HFFc6 (cell line): ENCODE data around the gene NOVA2. TPM values are rescaled to one million over a fixed set of nuclear protein-coding genes. Genes with fewer than 3 reads are reported as not detected.

Experiments used
- DNase-seq: peaks from one replicate; pipeline ENCODE4 v3.0.0-alpha.2; 2018
- H3K27ac Mint-ChIP-seq: 2 replicates; pipeline ENCODE4 v1.8.0; 2020; ENCODE audit warnings: mild to moderate bottlenecking, mixed read lengths
- H3K27me3 Mint-ChIP-seq: 2 replicates; pipeline ENCODE4 v1.8.0; 2021; ENCODE audit warnings: mild to moderate bottlenecking, moderate library complexity, mixed read lengths; ENCODE audit not compliant: insufficient read depth
- H3K36me3 Mint-ChIP-seq: 2 replicates; pipeline ENCODE4 v1.8.0; 2021; ENCODE audit warnings: low read depth, mixed read lengths
- H3K4me1 Mint-ChIP-seq: 2 replicates; pipeline ENCODE4 v1.8.0; 2020; ENCODE audit warnings: low read depth, mixed read lengths
- H3K4me3 Mint-ChIP-seq: 2 replicates; pipeline ENCODE4 v1.8.0; 2020; ENCODE audit warnings: mild to moderate bottlenecking, moderate library complexity, mixed read lengths
- H3K9me3 Mint-ChIP-seq: 2 replicates; pipeline ENCODE4 v1.8.0; 2020; ENCODE audit warnings: mild to moderate bottlenecking, mixed read lengths
- total RNA-seq, 6 experiments: library from RNA; stranded (reverse); fragmentation: NEBNext Ultra II Directional; extraction: Animal tissue kit (Norgen Biotek cat#: 25700); gene quantifications; 2 replicates in 1 of 6; 3 replicates in 5 of 6; pipeline ENCODE4 v1.2.3, GENCODE V29; 2021
- TF ChIP-seq, protein P1 (sequence below): fragments of 200-600 bp; sonication (generic); IDR thresholded peaks from 2 replicates; pipeline ENCODE4 v1.5.0; 2021; ENCODE audit warnings: antibody characterized with exemption, mild to moderate bottlenecking

Gene NOVA2
- total RNA-seq, 6 experiments from 2014 or later, result 0.03 to 0.14 (median 0.10) TPM; not detected in 2

DNA sequence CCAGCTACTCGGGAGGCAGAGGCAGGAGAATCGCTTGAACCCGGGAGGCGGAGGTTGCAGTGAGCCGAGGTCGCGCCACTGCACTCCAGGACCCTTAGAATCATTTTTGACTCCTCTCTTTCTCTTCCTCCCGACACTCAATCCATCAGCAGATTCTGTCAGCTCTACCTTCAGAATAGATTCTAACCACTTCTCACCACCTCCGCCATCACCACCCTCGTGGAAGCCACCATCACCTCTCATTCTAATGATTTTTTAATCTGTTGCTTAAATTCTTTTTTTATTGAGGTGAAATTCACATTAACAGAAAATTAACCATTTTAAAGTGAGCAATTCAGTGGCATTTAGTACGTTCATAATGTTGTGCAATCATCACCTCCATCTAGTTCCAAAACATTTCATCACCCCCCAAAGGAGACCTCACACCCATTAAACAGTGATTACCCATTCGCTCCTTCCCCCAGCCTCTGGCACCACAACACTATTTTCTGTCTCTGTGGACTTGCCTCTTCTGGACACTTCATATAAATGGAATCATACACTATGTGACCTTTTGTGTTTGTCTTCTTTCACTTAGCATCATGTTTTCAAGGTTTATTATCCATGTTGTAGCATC lies 16.6 kb upstream of the NOVA2 start:
- H3K4me3 Mint-ChIP-seq, result no peak overlapping the region
- H3K27me3 Mint-ChIP-seq, result peaks cover 32% of the 10 kb centered on the region
- no peak overlapping the region for H3K27ac Mint-ChIP-seq
- H3K36me3 Mint-ChIP-seq, result no peaks in the 10 kb centered on the region
- H3K9me3 Mint-ChIP-seq, result no peaks in the 10 kb centered on the region
- TF ChIP-seq, protein P1, sequence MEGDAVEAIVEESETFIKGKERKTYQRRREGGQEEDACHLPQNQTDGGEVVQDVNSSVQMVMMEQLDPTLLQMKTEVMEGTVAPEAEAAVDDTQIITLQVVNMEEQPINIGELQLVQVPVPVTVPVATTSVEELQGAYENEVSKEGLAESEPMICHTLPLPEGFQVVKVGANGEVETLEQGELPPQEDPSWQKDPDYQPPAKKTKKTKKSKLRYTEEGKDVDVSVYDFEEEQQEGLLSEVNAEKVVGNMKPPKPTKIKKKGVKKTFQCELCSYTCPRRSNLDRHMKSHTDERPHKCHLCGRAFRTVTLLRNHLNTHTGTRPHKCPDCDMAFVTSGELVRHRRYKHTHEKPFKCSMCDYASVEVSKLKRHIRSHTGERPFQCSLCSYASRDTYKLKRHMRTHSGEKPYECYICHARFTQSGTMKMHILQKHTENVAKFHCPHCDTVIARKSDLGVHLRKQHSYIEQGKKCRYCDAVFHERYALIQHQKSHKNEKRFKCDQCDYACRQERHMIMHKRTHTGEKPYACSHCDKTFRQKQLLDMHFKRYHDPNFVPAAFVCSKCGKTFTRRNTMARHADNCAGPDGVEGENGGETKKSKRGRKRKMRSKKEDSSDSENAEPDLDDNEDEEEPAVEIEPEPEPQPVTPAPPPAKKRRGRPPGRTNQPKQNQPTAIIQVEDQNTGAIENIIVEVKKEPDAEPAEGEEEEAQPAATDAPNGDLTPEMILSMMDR, result no peak
- no peak for DNase-seq
- H3K4me1 Mint-ChIP-seq, result no peaks in the 10 kb centered on the region

DNA sequence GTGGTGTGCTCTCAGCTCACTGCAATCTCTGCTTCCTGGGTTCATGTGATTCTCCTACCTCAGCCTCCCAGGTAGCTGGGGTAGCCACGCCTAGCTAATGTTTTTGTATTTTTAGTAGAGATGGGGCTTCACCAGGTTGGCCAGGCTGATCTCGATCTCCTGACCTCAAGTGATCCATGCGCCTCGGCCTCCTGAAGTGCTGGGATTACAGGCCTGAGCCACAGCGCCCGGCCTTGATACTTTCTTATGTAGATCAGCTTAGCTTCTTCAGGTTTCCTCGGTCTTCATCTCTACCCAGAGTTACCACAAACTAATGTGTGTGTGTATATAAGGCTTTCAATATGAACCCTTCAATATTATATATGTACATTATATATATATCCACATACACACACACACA lies 11.7 kb upstream of the NOVA2 start:
- DNase-seq, result no peak
- Mint-ChIP-seq H3K36me3 (no peaks in the 10 kb centered on the region), H3K27ac (no peak overlapping the region), H3K4me1 (no peaks in the 10 kb centered on the region), H3K9me3 (no peaks in the 10 kb centered on the region), H3K27me3 (peaks cover 46% of the 10 kb centered on the region), H3K4me3 (no peak overlapping the region)
- TF ChIP-seq, protein P1, result no peak

DNA sequence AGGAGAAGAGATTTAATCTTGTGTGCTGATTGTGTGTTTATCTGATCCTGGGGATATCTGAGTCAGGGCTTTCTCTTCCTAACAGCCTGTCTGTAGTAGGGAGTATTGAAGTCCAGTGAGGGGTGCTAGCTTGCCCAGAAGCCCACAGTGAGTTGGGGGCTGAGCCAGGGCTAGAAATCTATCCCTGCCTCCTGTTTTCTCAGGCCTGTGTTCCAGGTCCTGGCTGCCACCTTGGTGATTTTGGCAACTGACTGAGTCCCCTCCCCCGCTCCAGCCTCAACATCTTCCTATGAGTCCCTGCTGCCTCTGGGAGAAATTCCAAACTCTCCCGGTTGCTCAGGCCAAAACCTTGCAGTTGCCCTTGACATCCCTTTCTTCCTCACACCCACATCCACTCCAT lies 7.7 kb upstream of the NOVA2 start:
- DNase-seq, result no peak
- H3K36me3 Mint-ChIP-seq, result no peaks in the 10 kb centered on the region
- no peaks in the 10 kb centered on the region for H3K4me1 Mint-ChIP-seq
- peaks cover 28% of the 10 kb centered on the region for H3K27me3 Mint-ChIP-seq
- H3K9me3 Mint-ChIP-seq, result no peaks in the 10 kb centered on the region
- TF ChIP-seq, protein P1, result no peak
- H3K27ac Mint-ChIP-seq, result no peak overlapping the region
- no peak overlapping the region for H3K4me3 Mint-ChIP-seq

DNA sequence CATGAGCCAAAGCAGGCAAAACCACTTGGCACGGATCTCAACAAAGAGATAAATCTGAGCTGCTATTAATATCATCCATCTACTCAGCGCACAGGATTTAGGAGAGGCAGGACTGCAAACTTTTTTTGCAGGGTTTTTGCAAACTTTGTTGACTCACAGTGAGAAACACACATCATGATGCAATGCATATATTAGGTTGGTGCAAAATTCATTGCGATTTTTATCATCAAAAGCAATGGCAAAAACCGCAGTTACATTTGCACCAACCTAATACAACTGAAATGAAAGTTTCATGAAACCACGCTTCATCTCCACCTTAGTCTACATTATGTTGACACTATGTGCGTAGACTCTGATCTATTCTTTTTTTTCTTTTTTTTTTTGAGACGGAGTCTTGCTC lies 4.5 kb upstream of the NOVA2 start:
- Mint-ChIP-seq H3K27me3 (peaks cover 28% of the 10 kb centered on the region), H3K4me1 (no peaks in the 10 kb centered on the region), H3K4me3 (no peak overlapping the region), H3K36me3 (no peaks in the 10 kb centered on the region), H3K27ac (no peak overlapping the region), H3K9me3 (no peaks in the 10 kb centered on the region)
- DNase-seq, result no peak
- TF ChIP-seq, protein P1, result no peak

DNA sequence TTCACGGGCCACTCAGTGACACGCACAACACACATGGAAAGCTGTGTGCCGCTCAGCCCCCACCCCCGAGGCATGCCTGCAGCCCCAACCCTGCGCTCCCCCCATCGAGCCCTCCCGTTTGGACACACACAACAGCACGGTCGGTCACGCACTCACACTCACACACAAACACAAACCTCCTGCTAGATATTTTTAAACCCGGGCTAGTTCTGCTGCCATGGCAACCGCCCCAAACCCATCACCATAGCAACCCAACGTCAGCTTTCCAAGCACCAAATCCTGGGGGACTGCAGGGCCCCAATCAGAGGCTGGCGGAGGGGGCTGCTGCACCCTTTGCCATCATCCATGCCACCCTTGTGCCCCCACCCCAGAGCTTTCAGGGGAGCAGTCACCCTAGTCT lies 2.5 kb upstream of the NOVA2 start:
- DNase-seq, result no peak

More for the DNA sequence above, 2.5 kb upstream of the NOVA2 start:
- Mint-ChIP-seq H3K27ac (no peak overlapping the region), H3K4me1 (no peaks in the 10 kb centered on the region), H3K27me3 (peaks cover 30% of the 10 kb centered on the region), H3K4me3 (no peak overlapping the region), H3K9me3 (no peaks in the 10 kb centered on the region), H3K36me3 (no peaks in the 10 kb centered on the region)
- TF ChIP-seq, protein P1, result no peak
